Breast epithelium (tissue), 3 donors: Measurements from ENCODE around the gene ANO3.

ENCODE experiments used
- CTCF ChIP-seq, 3 donors: fragments of 450-650 bp; IDR thresholded peaks; one replicate each; pipeline ENCODE4 v1.5.1; 2016 to 2017; ENCODE audit warnings: antibody characterized with exemption in 3 of 3, mild to moderate bottlenecking in 3 of 3, moderate library complexity in 3 of 3
- POLR2A ChIP-seq: fragments of 450-650 bp; IDR thresholded peaks from one replicate; pipeline ENCODE4 v1.6.1; 2016; ENCODE audit warnings: antibody characterized with exemption, mild to moderate bottlenecking, moderate library complexity

GRCh38 chr11:26490546-26490945, 158.6 kb downstream of the ANO3 start:
- TF ChIP-seq CTCF (IDR thresholded peaks at IDR 0.05) (no peak), POLR2A (no peak)
